GM10266 (cell line): ENCODE data around the gene AHCTF1.
"Not testable (repeated sequence)": the region's sequence is repeated elsewhere in the genome, so short reads cannot be mapped to it uniquely, and the experiment has no call there.

ENCODE experiments used
- DNase-seq: peaks from one replicate; pipeline ENCODE4 v3.0.0; 2012; ENCODE audit errors: extremely low spot score
- CTCF ChIP-seq: IDR thresholded peaks from 2 replicates; pipeline ENCODE4 v1.5.1; 2012; ENCODE audit warnings: mild to moderate bottlenecking, low read depth; ENCODE audit not compliant: control insufficient read depth, insufficient read depth; ENCODE audit errors: missing control alignments

The AHCTF1 gene

GRCh38 chr1:246921481-246921880 is 10.3 kb downstream of the AHCTF1 start:
- no peak for TF ChIP-seq CTCF
- no peak for DNase-seq

- no peak for TF ChIP-seq CTCF
- no peak for DNase-seq
Observed at GRCh38 chr1:246919902-246920301, 11.8 kb downstream of the AHCTF1 start.

GRCh38 chr1:246916026-246916923 is 15.5 kb downstream of the AHCTF1 start:
- not testable (repeated sequence) for DNase-seq

GRCh38 chr1:246907472-246907871 is 24.3 kb downstream of the AHCTF1 start:
- peak; percentile 38 for TF ChIP-seq CTCF

GRCh38 chr1:246906833-246907232 is 24.9 kb downstream of the AHCTF1 start:
- no peak for TF ChIP-seq CTCF
- DNase-seq = no peak

More at GRCh38 chr1:246907472-246907871, 24.3 kb downstream of the AHCTF1 start:
- no peak for DNase-seq

- TF ChIP-seq CTCF = no peak
- no peak for DNase-seq
Observed at GRCh38 chr1:246901874-246902273, 29.9 kb downstream of the AHCTF1 start.

- DNase-seq = no peak
- TF ChIP-seq CTCF = no peak
Observed at GRCh38 chr1:246897302-246897701, 34.4 kb downstream of the AHCTF1 start.
